CD4-positive, alpha-beta T cell treated with Interleukin-17A for 4 hours (primary cell): ENCODE measurements around the gene ZNF654.
"Not testable (repeated sequence)": the region's sequence is repeated elsewhere in the genome, so short reads cannot be mapped to it uniquely, and the experiment has no call there.

Experiments
- DNase-seq: peaks from one replicate; pipeline ENCODE4 v3.0.0-alpha.2; 2020; ENCODE audit warnings: mixed read lengths

ZNF654 gene

DNA sequence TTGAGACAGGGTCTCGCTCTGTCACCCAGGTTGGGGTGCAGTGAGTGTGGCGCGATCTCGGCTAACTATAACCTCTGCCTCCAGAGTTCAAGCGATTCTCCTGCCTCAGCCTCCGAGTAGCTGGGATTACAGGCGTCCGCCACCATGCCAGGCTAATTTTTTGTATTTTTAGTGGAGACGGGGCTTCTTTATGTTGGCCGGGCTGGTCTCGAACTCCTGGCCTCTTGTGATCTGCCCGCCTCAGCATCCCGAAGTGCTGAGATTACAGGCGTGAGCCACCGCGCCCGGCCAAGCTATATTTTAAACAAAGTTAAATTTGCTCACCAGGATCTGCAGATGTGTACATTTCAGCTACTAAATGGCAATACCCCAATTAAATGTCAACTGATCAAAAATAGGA lies 89.6 kb downstream of the ZNF654 start:
- DNase-seq, result no peak

DNA sequence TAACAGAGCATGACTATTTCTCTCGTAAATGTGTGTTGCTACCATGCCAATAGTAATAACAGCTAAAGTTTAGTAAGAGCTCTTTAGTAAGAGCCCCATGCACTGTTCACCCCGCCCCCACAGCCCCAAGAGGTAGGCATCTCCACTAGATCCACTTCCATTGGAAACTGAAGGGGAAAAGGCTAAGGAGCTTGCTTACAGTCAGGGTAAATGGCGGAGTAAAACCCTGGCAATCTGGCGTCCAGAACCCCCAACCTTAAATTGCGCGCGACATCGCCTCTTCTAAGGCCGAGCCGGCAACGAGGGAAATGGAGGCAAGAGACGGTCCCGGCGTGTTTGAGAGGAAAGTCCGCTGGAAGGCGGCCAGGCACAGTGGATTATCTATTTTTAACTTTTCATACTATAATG lies 90.0 kb downstream of the ZNF654 start:
- DNase-seq, result no peak

DNA sequence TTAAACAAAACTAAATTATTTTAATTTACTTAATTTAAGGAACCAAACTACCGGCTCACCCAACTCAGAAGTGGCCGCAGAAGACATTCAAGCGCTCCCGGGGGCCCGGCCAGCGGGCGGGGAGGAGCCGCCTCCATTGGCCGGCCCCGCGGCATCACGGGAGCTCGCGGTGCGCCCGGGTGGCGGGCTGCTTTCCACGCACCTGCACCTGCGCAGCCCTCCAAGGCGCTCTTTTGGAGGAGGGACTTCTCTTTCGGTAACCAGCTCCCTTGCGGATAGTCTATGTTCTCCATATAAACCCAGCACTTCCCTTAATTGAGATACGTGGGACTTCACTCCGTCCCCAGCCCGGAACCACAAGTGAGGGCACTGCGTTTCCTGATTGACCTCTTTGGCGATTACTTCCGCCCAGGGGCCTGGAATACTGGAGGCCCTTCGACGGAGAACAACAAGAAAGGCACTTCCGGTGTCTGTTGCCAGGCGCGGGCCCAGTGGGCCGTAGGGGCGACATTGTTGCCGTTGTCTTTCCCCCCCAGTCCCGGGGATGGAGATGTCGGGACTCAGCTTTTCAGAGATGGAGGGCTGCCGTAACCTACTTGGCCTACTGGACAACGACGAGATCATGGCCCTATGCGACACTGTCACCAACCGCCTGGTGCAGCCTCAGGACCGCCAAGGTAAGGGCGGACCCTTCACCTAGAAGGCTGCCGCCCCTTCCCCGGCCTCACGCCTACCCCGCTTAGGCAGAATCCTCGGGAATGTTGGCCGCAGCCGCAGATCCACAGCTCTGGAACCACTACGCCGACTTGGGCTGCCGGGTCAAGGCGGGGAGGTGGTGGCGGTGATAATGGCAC lies 90.7 kb downstream of the ZNF654 start, which contains the start of gene C3orf38:
Gene C3orf38 (plus strand): TSS at position 451 of the 854 bp plus-strand sequence. CDS start 94 bp downstream, at position 545.
- peak; percentile 80 for DNase-seq

DNA sequence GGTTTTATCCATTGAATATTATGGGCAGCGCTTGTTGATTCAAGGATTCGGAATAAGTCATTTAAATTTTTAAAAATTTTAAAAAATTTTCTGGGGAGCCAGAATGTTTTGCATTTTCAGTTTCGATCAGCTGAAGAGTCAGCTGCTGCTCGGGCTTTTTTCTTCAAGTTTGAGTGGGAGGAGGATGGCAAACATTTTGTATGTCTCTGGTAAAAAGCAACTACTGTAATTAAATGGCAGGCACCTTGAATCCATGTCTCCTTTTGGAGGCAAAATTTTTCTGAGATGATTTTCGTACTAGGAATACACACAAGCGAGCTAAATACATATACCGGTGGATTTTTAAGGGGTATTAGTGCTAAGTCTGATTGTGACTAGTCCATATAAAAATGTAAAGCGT lies 91.3 kb downstream of the ZNF654 start:
- DNase-seq, result no peak

DNA sequence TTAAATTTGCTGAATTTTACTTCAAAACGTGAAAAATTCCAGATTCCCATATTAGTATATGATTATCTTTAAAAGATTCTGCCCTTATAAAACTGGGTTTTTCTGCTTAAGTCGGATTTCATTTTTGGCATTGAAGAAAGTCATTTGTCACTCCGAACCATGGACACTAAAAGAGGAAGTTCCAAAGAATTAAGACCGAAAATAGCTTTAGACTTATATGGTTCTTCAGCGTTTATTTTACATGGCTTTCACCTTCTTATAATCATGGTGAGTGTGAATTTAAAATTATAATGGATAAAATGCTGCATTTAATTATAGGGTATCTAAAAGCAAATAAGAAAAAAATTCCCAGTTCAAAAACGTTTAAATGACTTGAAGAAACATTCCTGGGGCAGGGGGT lies 91.8 kb downstream of the ZNF654 start:
- no peak for DNase-seq

DNA sequence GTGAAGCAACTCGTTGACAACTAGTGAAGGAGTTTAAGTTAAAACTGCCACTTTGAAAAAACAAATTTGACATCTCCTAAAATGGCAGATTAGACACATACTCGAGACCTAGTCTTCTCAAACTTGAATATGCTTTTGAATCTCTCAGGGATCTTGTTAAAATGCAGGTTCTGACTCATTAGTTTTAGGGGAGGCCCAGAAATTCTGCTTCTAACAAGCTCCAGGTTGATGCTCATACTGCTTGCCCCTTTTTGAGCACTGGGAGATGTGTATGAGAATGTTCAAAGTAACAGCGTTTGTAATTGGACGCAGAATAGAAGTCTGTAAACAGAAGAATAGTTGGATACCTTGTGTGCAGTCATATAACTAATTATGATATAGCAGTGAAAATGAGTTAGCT lies 92.3 kb downstream of the ZNF654 start:
- DNase-seq, result no peak

DNA sequence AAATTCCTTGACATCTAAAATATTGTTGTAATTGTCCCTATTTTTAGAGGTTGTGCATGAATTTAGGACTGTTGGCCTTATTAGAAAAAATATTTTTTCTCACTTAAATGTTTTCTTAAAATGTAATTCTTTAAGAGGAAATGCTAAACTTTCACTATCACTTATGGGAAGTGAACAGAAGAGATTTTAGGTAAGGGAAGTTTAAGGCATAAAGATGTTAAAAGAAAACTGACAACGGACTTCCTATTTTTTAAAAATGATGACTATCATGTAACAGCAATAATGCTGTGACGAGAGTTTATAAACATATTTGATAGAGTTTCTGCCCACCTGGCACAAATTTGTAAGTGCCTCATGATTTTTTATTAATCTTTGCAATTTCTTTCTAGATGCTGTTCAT lies 93.8 kb downstream of the ZNF654 start:
- DNase-seq, result no peak

DNA sequence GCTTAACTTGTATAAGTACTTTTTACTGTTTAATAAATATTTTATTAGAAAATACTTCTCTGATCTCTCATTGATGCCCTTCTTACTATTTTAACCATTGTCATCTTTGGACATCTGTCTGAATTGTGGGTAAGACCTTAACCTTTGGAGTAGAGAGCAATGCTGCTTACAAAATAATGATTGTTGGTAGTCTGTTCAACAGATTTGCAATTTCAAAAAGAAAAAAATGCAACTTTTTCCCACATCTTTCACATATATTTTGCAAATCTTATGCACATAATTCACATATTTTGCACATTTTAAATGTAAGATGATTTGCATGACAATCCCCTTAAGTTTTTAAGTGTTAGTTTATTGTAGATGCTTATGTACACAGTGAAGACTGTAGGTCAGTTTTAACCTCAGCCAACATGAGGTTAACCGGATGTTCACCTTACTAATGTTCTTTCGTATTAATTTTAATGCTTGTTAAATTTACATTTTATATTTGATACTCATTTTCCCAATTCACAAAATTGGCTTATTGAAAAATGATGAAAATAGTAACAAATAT lies 107.4 kb downstream of the ZNF654 start:
- DNase-seq, result no peak

DNA sequence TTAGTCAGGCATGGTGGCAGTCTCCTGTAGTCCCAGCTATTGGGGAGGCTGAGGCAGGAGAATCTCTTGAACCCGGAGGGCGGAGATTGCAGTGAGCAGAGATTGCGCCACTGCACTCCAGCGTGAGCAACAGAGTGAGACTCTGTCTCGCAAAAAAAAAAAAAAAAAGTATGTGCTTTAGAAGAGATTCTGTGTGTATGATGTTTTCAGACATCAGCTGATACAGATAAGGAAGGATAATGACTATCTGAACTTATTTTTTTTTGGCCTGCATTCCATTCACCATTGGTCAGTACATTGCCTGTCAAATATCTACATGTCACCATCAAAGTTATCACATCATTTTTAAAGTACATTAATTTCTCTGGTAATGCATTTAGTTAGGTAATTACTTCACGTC lies 108.1 kb downstream of the ZNF654 start:
- DNase-seq, result no peak

DNA sequence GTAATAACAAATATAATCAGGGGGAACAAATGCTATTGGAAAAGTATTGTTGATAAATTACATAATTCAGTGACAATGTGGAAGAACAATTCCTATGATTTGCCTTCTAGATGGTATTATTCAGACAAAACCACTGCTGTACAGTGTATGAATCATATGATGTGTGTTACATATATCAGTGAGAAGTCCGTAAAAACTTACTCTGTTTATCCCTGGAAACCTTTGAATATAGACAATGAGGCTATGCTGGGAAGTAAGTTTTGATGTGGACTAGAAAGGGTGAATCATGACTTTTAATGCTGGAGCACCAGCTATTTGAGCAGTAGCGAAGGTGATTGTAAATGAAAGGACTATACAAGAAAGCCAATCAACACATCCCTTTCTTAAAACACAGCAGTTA lies 108.6 kb downstream of the ZNF654 start:
- no peak for DNase-seq

DNA sequence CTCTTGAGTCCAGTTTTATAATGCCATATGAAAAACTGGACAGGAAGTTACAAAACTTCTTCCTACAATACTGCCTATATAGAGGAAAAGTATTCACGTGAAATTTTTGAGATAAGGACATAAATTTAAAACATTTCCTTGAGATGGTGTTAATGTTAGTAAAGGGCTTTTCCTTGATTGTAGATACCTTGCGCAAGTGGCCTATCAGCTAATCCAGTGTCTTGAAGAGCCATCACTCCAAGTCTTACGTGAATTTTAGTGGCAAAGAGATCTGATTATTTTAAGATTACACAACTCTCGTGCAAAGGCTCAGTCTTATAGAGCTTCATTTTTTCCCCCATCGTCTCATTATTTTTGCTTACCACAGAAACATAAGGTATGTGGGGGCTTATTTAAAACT lies 109.1 kb downstream of the ZNF654 start:
- no peak for DNase-seq

DNA sequence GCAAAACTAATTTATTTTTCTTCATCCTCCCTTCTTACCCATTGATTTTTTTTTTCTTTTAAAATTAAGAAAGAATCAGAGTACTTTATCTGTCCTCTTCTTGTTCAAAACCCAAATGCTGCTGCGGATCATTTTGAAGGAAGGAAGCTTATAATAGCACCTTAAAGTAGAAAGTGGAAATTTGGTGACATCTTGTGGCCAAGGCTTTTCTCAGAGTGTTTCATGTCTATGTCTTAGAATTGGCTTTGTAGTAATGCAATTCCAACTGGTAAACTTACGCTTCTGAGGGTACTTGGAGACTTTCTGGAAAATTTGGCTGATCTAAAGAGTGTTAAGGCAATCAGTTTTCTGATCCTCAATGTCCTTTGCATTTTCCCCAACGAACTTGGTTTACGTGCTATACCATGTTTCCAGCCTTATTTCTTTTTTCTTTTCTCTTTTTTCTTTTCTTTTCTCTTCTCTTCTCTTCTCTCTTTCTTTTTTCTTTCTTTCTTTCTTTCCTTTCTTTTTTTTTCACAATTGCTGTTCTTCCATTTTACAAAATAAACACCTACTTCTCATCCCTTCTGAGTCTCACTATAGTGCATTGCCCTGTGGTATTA lies 121.4 kb downstream of the ZNF654 start:
- DNase-seq, result peak; percentile 37

DNA sequence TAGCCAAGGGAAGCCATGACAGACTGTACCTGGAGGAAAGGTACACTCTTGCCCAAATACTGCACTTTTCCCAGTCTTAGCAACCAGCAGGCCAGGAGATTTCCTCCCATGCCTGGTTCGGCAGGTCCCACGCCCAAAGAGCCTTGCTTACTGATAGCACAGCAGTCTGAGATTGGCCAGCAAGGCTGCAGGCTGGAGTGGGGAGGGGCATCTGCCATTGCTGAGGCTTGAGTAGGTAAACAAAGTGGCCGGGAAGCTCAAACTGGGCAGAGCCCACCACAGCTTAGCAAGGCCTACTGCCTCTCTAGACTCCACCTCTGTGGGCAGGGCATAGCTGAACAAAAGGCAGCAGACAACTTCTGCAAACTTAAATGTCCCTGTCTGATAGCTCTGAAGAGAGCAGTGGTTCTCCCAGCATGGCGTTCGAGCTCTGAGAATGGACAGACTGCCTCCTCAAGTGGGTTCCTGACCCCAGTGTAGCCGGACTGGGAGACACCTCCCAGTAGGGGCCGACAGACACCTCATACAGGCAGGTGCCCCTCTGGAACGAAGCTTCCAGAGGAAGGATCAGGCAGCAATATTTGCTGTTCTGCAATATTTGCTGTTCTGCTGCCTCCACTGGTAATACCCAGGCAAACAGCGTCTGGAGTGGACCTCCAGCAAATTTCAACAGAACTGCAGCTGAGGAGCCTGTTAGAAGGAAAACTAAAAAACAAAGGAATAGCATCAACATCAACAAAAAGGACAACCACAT lies 123.3 kb downstream of the ZNF654 start:
- DNase-seq, result not testable (repeated sequence)

DNA sequence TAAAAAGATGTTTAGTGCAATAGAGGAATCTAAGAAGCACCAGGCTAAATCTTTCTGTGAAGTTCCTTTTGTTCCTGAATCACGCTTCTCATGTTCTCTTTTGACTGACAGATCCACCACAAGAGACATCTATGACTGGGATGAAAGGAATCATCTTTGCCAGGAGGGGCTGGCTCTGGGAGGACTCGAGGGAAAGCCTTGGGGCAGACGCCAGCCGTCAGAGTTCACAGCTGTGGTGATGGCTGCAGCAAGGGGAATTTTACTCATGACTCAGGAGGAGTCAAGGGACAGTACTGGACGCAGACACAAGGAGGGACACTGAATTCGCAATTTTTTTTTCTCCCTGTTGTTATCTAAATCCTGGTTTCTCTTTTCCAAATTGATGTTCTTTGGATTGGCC lies 129.4 kb downstream of the ZNF654 start:
- no peak for DNase-seq

DNA sequence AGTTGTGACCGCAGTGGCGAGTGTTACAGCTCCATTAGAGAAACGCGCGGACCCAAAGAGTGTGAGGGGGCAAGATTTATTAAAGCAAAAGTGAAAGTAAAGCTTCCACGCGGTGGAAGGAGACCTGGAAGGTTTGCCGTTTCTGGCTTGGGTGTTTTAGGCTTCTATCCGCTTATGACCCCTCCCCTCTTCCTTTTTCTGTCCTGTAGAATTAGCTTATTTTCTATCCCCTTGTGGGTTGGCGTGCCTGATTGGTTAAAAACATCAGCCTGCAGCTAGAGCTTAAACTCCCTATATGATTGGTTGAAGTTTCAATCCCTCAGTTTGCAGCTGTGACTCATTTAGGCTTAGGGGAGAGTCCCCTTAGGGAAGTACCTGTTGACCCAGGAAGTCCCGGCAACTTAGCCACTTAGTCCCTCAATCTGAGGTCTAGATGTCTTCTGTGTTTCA lies 130.3 kb downstream of the ZNF654 start:
- no peak for DNase-seq

DNA sequence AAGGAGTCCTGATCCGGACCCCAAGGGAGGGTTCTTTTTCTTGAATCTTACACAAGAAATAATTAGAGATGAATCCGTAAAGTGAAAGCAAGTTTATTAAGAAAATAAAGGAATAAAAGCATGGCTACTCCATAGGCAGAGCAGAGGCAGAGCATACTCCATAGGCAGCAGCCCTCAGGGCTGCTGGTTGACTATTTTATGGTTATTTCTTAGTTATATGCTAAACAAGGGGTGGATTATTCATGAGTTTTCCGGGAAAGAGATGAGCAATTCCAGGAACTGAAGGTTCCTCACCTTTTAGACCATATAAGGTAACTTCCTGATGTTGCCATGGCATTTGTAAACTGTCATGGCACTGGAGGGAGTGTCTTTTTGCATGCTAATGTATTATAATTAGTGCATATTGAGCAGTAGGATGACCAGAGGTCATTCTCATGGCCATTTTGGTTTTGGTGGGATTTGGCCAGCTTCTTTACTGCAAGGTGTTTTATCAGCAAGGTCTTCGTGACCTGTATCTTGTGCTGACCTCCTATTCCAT lies 132.9 kb downstream of the ZNF654 start:
- no peak for DNase-seq

DNA sequence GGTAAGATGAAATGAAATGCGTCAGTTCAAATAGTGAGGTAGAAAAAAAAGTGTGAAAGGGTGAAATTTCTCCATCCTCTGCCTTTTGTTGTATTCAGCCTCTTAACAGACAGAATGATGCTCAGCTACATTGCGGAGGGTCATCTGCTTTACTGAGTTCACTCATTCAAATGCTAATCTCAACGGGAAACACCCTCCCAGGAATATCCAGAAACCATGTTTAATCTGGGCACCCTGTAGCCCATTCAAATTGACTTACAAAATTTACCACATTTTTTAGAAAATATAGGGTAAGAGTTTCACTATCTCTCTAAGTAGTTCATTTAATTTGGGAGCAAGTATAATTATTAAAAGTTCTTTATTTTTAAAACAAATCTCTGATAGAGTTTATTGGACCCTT lies 133.6 kb downstream of the ZNF654 start:
- no peak for DNase-seq
